Epithelial cell of proximal tubule (primary cell): ENCODE results near the gene MAN2A2. TPM values are rescaled to one million over a fixed set of nuclear protein-coding genes. Genes with fewer than 3 reads are reported as not detected.
"Not testable (repeated sequence)": the region's sequence is repeated elsewhere in the genome, so short reads cannot be mapped to it uniquely, and the experiment has no call there.

ENCODE experiments used
- DNase-seq: peaks from one replicate; pipeline ENCODE4 v3.0.0-alpha.2; 2011; ENCODE audit warnings: low read depth
- H3K4me3 ChIP-seq: 2 replicates; pipeline ENCODE4 v1.5.1; 2011; ENCODE audit warnings: low read depth, mild to moderate bottlenecking, low read length
- total RNA-seq: library from RNA; depleted of rRNA; stranded (reverse); fragments of >200 nt; gene quantifications from 2 replicates; pipeline ENCODE4 v1.2.3, GENCODE V29; 2015
- TF ChIP-seq, protein P1 (sequence below): conservative IDR thresholded peaks from 2 replicates; pipeline ENCODE4 v1.5.1; 2012; ENCODE audit warnings: low read depth, mild to moderate bottlenecking, low read length

MAN2A2 gene
- total RNA-seq, 1 donor from 2014 or later: 25.3 TPM

DNA sequence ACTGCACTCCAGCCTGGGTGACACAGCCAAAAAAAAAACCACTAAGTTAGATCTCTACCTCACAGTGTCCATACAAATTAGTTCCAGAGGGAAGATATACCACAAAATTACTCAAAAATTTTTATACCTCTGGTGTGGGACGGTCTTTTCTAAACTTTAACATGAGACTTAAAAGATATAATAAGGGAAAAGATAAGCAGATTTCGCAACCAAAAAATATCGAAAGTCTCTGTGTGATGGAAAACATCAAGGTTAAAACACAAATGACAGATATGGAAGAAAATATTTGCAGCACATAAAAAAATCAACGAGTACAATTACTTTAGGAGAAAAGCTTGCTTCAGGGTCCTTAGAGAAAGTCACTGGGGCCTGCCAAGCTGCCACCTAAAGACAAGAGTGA is 18.8 kb downstream of the MAN2A2 start:
- DNase-seq: no peak
- H3K4me3 ChIP-seq: no peak overlapping the region
- TF ChIP-seq, protein P1, sequence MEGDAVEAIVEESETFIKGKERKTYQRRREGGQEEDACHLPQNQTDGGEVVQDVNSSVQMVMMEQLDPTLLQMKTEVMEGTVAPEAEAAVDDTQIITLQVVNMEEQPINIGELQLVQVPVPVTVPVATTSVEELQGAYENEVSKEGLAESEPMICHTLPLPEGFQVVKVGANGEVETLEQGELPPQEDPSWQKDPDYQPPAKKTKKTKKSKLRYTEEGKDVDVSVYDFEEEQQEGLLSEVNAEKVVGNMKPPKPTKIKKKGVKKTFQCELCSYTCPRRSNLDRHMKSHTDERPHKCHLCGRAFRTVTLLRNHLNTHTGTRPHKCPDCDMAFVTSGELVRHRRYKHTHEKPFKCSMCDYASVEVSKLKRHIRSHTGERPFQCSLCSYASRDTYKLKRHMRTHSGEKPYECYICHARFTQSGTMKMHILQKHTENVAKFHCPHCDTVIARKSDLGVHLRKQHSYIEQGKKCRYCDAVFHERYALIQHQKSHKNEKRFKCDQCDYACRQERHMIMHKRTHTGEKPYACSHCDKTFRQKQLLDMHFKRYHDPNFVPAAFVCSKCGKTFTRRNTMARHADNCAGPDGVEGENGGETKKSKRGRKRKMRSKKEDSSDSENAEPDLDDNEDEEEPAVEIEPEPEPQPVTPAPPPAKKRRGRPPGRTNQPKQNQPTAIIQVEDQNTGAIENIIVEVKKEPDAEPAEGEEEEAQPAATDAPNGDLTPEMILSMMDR: no peak

DNA sequence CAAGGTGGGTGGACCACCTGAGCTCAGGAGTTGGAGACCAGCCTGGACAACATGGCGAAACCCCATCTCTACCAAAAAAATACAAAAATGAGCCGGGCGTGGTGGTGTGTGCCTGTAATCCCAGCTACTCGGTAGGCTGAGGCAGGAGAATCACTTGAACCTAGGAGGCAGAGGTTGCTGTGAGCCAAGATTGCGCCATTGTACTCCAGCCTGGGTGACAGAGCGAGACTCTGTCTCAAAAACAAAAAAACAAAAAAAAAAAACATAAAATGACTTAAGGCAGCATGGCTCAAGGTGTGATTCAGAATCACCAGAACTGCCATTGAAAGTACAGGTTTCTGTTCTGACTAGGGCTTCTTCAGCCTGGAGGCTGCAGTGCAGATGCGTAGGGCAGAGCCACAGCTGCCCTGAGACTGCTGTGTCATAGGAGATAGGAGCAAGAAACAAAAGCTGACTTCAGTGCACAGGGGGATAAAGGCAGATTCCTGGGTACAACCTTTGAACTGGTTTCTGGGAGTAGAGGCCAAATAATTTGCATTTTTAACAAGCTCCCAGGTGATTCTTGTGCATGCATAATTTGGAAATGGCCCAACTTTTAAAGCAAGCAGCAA is 19.7 kb downstream of the MAN2A2 start:
- H3K4me3 ChIP-seq, DNase-seq: not testable (repeated sequence)

DNA sequence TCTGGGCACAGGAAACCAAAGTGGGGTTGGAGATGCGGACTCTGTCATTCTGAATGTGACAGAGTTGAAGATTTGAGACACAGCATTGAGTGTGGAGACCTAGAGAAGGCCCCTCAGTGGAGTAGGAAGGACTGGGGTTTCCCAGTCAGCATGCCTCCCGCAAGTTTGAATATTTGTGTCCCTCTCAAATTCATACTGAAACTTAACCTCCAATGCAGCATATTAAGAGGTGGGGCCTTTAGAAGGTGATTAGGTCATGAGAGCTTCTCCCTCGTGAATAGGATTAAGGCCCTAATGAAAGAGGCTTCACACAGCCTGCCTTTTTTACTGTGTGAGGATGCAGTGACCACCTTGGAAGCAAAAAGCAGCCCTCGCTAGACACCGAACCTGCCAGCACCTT is 21.3 kb downstream of the MAN2A2 start:
- DNase-seq: no peak
- TF ChIP-seq, protein P1: no peak
- no peak overlapping the region for H3K4me3 ChIP-seq

DNA sequence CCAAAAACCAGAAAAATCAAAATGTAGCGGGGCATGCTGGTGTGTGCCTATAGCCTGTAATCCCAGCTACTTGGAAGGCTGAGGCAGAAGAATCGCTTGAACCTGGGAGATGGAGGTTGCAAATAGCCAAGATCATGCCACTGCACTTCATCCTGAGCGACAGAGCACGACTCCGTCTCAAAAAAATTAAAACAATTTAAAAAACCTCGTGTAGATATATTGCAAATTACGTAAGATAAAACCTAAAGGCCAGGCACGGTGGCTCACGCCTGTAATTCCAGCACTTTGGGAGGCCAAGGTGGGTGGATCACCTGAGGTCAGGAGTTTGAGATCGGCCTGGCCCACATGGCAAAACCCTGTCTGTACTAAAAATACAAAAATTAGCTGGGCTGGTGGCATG is 23.7 kb downstream of the MAN2A2 start:
- DNase-seq, H3K4me3 ChIP-seq: not testable (repeated sequence)

DNA sequence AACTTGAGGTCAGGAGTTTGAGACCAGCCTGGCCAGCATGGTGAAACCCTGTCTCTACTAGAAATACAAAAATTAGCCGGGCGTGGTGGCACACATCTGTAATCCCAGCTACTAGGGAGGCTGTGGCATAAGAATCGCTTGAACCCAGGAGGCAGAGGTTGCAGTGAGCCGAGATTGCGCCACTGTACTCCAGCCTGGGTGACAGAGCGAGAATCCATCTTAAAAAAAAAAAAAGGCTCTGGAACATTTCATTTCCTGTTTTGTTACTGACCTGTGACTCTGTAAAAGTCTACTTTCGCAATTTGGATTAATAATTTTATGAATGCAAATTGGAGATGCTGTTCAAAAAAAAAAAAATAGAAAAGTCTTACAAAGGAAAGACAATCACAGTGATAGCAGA is 25.0 kb downstream of the MAN2A2 start:
- not testable (repeated sequence) for DNase-seq, H3K4me3 ChIP-seq

DNA sequence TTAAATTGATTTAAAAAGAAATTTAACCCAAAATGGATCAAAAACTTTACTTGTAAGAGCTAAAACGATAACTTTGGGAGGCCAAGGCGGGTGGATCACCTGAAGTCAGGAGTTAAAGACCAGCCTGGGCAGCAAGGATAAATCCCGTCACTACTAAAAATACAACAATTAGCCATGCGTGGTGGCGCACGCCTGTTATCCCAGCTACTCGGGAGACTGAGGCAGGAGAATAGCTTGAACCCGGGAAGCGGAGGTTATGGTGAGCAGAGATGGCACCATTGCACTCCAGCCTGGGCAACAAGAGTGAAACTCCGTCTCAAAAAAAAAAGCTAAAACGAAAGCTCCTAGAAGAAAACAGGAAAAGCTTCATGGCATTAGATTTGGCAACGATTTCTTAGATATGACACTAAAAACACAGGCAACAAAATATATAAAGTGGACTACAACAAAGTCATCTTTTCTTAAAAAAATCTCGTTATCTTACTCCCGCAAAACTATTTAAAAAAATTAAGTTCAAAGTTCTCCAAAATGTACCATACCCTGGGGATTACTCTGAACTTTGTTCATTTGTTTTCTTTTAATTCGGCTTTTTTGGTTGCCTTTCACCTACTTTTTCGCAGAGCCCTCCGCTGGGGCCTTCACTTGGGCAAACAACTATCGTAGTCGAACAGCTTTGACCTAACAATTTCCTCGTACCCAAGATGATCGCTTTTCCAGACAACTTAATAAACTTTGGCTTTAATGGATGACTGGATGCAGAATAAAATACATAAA is 26.3 kb downstream of the MAN2A2 start:
- TF ChIP-seq, protein P1: no peak
- no peak for DNase-seq
- peak overlapping the region; percentile 73 for H3K4me3 ChIP-seq

DNA sequence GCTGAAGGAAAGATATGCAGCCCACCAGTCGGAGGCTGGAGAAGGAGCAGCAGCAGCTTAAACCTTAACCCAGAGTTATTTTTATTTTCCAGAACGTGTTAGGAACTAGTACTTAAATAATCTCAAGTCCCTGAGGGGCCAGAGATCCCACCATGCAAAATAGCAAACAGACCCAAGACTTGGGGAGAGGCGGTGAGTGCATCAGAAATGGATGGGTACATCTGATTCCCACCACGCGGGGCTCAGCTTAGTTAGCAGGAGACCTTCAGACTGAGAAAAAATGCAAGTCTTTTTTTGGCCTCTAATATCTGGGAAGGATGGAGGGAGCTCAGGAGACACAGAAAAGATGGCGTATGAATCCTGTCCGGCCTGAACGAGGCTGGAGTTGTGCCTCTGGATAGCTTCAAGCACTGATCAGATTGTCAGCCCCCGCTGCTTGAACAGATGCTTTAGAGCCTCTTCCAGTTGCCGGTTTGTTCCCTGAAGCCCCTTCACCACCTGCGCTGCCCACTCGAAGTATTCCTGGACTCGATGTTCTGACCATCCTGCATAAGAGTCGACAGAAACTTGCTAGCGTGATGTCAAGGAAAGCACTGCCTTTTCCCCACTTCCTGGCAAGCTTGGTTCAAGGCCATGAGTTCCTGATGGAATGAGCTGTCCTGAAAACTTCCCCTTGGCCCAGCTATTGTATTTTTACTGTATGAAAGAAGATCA is 27.9 kb downstream of the MAN2A2 start:
- TF ChIP-seq, protein P1: peak; percentile 6
- no peak for DNase-seq
- H3K4me3 ChIP-seq: peak overlapping the region; percentile 73

DNA sequence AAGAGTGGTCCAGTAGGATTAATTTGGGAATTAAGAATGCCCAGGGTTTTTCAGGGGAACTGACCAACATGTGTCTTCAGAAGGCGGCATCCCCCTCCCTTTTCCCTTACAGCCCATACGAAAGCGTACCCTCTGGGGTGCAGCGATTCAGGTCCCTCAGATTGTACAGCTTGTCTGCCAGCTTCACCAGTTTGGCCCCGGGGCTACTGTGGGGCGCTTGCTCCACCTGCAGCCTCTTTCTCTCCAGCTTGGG is 28.4 kb downstream of the MAN2A2 start:
- H3K4me3 ChIP-seq: peak overlapping the region; percentile 81
- no peak for DNase-seq
- TF ChIP-seq, protein P1: no peak
